Neural progenitor cell (in vitro differentiated cells): ENCODE measurements around the gene PUDP.
"Not testable (repeated sequence)": the region's sequence is repeated elsewhere in the genome, so short reads cannot be mapped to it uniquely, and the experiment has no call there.

ENCODE experiments used
- EZH2 ChIP-seq: fragments of 200-600 bp; sonication (generic); IDR thresholded peaks from 2 replicates; pipeline ENCODE4 v1.6.1; 2017; ENCODE audit warnings: antibody characterized with exemption, mild to moderate bottlenecking, moderate library complexity
- EZH2phosphoT487 ChIP-seq: fragments of 200-600 bp; sonication (generic); IDR thresholded peaks from 2 replicates; pipeline ENCODE4 v1.6.1; 2017; ENCODE audit warnings: antibody characterized with exemption
- TF ChIP-seq, protein P1 (sequence below): fragments of 200-600 bp; sonication (generic); IDR thresholded peaks from 2 replicates; pipeline ENCODE4 v1.5.1; 2017; ENCODE audit warnings: antibody characterized with exemption, mild to moderate bottlenecking

DNA sequence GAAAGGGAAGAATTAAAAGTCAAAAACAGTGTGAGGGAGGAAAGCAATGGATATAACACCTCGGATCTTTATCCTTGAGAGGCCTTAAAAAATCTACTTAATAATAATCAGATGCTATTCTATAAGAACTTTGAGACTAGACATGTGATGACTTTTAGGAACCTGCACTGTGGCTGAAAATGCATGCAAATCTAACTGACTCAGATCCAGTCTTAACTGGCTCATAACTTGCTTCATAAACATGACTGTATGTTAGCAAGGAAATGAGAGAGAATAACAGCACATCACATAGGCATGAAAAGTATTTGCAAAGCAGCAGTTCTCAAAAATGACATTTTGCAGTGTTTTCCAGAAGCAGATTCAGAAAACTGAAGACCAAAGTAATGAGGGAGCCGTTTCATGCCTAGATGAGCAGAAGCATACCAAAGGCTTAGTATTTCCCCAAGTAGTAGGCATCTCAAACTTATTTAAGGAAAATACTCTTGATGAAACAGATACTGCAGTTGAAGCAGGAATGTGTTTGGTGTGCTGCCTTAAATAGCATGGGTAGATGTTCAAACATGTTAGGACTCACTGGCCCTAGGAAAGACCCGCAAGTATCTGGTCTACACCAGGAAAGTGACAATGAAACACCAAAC lies 104.0 kb downstream of the PUDP start:
- TF ChIP-seq, protein P1, sequence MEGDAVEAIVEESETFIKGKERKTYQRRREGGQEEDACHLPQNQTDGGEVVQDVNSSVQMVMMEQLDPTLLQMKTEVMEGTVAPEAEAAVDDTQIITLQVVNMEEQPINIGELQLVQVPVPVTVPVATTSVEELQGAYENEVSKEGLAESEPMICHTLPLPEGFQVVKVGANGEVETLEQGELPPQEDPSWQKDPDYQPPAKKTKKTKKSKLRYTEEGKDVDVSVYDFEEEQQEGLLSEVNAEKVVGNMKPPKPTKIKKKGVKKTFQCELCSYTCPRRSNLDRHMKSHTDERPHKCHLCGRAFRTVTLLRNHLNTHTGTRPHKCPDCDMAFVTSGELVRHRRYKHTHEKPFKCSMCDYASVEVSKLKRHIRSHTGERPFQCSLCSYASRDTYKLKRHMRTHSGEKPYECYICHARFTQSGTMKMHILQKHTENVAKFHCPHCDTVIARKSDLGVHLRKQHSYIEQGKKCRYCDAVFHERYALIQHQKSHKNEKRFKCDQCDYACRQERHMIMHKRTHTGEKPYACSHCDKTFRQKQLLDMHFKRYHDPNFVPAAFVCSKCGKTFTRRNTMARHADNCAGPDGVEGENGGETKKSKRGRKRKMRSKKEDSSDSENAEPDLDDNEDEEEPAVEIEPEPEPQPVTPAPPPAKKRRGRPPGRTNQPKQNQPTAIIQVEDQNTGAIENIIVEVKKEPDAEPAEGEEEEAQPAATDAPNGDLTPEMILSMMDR, result not testable (repeated sequence)
- TF ChIP-seq EZH2, EZH2phosphoT487: not testable (repeated sequence)
